ENCODE data around the gene QTRT2.

Gene QTRT2

DNA sequence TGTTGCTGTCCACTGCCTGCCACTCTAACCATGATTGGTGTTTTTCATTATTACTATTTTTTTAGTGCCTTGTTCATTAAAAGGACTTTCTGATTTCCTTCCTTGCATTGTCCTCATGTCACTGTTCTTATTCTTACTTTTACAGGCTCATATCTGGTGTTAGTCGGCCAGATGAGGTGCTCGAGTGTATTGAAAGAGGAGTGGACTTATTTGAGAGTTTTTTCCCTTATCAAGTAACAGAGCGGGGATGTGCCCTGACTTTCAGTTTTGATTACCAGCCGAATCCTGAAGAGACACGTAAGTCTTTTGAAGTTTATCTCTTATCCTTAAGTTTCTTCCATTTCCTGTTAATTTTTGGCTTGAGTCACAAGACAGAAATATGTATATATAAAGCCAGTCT lies 23.2 kb downstream of the QTRT2 start:
- no peak for DNase-seq

DNA sequence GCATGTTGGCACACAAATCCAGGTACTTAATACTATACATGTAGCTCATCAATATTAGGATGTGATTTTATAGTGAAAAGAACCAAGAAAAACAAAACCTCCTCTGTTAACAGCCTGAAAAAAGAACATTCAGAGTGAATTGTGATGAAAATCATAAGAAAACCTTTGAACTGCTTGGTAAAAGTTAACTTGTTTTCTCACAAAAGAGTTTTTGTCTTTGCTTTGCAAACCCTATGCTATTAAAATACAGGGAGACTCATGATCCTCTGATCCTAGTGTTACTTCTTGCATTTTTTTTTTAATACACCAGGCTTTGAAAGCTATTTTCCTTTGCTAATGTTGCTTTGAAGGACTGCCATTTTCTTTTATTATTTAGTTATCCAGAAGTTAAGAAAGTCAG lies 23.7 kb downstream of the QTRT2 start:
- no peak for DNase-seq

DNA sequence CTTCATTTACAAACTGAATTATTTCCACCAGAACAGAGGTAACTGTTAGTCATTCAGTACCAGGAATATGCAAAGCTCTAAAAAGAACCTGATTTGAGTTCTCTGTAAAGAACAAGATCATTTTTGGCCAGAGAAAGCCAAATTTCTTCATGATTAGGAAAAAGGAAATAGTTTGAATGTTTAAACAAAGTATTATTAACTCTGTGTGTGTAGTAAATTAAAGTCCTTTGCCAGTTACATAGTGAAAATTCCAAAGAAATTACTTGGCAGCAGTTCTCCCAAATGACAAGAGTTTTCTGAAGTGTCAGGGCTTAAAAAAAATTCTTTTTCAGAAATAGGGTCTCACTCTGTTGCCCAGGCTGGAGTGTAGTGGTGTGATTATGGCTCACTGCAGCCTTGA lies 24.5 kb downstream of the QTRT2 start:
- no peak for DNase-seq

DNA sequence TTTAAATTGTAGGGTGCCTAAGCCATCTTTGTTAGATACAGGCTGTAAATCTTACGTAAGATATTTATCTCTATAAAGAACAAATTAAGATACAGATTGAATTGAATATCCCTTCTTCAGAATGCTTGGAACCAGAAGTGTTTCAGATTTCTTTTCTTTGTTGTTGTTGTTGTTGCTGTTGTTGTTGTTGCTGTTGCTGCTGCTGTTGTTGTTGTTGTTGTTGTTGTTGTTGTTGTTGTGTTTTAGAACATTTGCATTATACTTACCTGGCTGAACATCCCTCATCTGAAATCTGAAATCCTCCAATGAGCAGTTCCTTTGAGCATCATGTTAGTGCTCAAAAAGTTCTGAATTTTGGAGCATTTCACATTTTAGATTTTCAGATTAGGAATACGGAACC lies 26.6 kb downstream of the QTRT2 start:
- no peak for DNase-seq

DNA sequence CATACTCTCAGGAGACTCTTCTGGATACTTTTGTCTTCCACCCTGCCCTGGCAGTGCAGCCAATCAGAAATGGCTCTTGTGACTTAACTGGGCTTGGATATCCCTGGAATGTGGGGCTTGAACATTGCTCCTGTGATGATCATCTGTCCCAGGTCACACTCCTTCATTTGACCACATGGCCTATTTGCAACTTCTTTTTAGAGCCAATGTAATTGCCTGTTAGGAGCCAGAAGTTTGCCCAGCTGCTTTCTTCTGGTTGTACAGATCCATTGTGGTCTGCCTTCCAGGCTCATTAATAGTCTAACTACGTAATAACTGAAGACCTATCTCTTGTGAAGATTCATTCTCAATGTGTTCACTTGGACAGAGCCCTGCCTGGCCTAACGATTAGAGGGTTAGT lies 29.8 kb downstream of the QTRT2 start:
- DNase-seq, result no peak

DNA sequence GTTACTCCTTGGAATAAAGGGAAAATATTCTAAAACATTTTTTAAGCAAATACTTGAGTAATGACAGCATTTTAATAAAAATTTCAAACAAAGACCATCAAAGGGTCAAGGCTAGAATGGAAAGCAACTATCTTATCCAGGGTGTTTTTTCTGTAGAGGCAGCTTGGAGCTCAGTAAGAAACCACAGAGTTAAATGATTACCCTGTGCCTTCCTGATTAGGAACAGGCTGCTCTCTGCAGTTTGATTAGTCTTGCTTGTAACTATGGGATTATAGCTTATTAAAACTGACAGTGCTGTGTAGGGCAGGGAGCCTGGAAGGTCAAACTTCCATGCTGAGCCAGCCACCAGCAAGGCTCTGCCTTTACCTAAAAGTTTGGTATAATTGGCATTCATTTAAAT lies 33.1 kb downstream of the QTRT2 start:
- DNase-seq, result no peak

DNA sequence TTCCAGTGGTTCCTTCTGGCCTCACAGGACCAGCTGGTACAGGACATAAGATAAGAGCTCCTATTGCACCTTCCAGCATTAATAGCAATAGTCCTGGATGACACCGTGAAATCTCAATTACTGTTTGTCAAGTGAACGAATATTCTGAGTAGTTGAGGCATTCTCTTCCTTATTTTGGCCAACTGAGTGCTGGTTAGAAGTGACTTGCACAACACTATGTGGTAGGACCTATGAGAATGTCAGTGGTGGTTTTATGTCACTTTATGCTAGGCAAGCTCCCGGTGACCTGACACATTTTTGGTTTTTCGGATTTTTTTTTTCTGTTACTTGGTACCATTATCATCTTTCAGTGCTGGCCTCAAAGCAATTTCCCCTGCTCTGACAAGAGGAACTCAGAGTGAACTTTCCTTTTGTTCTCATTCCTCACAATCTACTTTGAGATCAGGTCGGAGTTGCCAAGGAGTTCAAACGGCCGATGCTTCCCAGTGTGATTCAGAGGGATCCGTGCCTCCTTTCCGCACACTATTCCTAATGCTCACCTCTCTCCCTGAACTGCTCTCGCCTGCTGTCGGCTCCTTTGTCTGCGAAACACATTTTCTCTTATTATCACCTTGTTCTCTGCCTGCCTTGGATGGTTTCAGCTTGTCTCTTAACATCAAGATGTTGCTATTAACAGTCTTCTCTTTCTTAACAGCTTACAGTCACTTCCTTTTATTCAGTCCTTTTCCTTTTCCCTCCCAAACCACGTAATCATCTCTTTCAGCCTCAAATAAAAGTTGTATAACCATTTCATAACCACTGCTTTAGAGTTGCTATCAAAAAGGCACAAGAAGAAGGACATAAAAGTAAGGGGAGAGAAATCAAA lies 35.8 kb downstream of the QTRT2 start:
- DNase-seq, result no peak

DNA sequence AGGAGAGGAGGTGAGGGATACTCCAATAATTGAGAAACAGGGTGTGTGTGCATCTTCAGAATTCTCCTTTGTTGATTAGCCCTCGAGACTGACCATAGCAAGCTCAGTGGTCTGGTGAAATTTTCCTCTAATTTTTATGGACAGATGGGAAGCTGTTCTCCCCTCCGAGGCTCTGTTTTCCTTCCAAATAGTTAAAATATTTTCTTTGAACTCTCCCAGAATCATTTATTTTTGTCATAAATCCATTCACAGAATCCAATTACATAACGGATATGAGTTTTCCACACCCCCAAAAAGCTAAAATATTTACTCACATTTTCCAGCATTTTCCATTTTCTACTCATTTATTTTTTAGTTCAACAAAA lies 36.5 kb downstream of the QTRT2 start:
- no peak for DNase-seq

DNA sequence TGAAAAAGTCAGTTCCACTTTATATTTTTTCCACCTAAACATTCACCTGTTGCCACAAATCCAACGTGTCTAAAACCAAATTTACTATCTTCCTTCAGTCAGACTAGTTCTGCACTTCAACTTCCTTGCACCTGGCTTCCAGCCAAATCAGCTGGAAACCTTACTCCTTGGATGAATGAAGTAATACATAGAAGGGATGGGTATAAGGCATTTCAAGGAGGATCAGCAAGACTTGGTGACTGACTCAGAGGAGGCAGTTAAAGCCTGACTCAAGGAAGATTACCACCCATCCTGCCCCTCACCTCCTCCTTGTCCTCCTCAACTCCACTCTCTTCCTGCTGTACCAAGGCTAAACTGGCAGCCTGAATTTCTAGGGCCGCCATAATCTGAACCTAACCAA lies 37.1 kb downstream of the QTRT2 start:
- DNase-seq, result no peak

DNA sequence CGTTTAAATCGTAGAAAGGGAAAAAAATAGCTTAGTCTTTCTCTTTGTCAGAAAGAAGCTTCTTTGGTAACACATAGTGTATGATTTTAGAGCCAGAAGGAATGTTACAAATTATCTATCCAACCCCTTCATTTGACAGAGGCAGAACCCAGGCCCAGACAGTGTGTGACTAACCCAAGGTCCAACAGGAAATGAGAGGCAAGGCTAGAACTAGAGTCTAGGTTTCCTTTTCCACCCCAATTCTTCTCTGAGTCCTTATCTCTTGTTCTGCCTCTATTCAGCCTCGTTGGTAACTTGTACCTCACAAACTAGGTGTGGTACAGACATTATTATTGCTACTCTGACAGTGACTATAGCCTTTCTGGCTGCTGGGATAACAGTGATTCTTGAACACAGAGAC lies 39.3 kb downstream of the QTRT2 start:
- DNase-seq, result no peak

DNA sequence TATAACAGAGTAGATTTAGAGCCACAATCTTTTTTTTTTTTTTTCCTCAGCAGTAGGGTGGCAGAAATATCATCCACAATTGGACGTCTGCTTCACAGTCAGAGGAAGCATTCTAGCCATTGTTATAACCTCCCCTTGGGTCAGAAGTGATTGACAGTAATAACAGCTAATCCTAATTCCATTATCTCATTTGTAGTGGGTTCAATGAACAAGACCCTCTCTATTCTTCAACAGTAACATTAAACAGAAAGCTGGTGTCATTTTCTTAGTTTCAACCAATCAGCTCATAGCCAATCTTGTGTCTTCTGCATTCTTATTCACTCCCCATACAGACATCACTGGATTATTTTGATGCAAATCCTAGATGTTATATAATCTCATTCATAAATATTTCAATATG lies 44.6 kb downstream of the QTRT2 start:
- no peak for DNase-seq

DNA sequence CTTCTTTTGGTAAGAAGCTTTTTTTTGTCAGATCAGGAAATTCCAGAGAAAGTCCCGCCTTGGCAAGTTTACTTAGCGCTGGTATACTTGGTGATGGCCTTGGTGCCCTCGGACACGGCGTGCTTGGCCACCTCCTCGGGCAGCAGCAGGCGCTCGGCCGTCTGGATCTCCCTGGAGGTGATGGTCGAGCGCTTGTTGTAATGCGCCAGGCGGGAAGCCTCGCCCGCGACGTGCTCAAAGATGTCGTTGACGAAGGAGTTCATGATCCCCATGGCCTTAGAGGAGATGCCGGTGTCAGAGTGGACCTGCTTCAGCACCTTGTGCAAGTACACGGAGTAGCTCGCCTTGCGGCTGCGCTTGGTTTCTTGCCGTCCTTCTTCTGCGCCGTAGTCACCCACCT lies 46.6 kb downstream of the QTRT2 start:
- no peak for DNase-seq

DNA sequence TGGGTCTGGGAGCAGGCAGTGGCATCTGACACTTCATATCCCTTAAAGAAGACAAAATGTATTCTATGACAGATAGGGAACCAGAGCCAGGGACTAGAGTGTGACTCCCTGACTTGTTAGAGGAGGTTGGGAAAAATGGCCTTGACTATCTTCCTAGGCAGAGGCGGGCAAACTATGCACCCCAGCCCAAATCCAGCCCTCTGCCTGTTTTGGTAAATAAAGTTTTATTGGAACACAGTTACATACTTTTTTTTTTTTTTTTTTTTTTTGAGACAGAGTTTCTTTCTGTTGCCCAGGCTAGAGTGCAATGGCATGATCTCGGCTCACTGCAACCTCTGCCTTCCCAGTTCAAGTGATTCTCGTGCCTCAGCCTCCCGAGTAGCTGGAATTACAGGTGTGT lies 47.3 kb downstream of the QTRT2 start:
- no peak for DNase-seq

DNA sequence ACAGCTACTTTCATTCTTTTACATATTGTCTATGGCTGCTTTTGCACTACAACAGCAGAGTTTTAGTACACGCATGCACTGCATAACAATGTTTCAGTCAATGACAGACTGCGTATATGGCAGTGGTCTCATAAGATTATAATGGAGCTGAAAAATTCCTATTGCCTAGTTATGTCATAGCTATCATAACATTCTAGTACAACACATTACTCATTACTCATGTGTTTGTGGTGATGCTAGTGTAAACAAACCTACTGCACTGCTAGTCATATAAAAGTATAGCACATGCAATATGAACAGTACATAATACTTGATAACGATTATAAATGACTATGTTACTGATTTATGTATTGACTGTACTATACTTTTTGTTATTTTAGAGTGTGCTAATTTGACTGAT lies 47.9 kb downstream of the QTRT2 start:
- DNase-seq, result no peak

DNA sequence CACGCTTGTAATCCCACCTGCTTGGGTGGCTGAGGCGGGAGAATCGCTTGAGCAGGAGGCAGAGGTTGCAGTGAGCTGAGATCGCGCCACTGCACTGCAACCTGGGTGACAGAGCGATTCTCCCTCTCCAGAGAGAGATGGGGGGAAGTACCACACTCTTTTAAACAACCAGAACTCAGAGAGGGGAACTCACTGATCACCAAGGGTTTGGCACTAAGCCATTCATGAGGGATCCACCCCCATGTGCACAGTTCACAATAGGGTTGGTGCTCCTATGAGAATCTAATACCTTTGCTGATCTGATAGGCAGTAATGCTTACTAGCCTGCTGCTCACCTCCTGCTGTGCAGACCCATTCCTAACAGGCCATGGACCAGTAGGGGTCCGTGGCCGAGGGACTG lies 51.6 kb downstream of the QTRT2 start:
- no peak for DNase-seq

DNA sequence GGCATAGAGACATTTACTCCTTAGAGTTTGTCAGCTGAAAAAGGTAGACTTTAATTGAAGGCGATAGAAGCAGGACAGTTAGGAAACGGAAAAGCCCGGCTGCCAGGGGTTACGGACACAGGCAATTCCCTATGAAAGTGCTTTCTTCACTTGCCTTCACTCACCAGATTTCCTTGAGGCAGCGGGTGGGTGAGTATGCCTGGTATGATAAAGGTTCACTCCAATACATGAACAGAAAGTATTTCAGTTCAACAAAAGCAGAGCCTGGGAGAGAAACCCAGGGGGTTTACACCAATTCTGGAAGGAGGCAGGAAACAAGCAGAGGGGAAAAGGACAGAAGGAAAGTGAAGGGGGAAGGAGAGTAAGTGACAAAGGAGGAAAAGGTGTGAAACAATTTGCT lies 53.9 kb downstream of the QTRT2 start:
- DNase-seq, result no peak

DNA sequence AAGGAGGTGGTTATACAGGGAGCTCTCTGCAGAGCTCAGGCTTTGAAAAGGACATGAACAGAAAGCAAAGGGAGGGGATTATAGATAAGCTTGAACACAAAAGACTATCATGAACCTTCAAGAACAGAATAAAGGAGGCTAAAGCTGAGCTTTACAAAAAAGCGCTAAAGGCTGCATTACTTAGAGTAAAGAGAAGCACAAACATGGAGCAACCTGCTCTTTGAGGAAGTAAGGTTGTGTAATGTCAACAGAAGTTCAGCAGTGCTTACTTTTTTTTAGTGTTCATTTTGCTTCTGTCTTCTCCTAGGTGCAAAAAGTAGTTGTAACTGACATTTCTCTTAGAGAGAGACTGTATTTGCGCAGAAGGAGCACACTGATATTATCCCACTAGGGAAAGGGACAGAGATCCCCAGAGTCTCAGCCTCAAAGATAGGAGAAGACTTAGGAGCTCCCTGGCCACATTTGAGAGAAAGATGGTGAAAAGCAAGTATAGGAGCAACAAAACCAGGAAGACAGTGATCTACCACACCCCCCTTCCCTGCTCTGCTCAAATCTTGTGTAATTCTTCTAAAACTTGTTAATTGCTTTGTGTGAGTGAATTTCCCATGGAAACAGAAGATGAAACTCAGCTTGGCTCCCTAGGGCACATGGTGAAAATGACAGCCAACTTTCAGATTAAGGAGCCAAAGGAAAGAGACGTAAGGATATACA lies 54.7 kb downstream of the QTRT2 start:
- DNase-seq, result no peak

DNA sequence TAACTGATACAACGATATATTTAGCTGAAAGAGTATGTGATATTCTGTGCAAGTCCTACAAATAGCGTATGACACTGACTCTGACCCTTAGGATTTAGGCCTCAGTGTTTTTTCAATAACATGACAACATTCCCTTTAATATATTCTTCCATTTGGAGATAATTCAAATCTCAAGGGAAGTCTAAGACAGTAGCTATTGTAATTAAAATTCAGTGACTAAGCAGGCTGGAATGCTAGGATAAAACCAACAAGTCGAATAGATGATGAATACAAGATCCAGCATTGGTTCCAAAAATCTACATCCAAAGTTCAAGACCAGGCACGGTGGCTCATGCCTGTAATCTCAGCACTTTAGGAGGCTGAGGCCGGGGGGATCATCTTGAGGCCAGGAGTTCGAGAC lies 56.2 kb downstream of the QTRT2 start:
- DNase-seq, result no peak

DNA sequence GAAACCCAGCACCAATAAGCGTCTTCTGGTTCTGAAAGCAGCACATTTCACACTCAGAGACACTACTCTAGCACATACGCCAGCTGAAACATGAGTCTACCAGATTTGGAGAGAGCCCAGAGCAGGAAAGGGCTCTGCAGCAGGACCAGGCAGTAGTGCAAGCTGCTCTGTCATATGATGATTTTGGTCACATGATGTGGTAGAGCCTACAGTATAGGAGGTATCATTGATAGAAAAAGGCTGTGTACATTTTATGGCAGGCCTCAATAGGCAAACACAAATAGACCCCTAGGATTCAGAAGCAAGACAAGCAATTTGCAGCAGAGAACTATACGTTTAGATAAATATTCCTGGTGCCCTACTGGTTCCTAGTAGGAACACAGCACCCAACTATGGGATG lies 58.2 kb downstream of the QTRT2 start:
- no peak for DNase-seq

DNA sequence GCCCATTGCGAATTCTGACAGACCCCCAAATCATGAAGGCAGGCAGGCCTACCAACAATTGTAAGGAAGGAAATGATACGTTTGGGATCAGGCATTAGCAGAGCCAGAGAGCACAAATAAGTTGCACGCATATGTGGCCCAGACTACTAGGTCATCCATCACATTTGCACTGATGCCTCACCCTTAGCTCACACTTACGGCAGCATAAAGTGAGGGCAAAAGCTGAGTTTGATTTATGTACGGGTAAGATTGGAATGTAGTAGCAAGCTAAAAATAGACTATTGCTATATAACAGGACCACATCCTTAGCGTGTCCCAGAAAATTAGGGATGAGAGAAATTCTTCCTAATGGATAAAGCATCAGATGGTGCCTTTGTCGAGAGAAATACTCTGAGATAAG lies 58.6 kb downstream of the QTRT2 start:
- DNase-seq, result no peak

DNA sequence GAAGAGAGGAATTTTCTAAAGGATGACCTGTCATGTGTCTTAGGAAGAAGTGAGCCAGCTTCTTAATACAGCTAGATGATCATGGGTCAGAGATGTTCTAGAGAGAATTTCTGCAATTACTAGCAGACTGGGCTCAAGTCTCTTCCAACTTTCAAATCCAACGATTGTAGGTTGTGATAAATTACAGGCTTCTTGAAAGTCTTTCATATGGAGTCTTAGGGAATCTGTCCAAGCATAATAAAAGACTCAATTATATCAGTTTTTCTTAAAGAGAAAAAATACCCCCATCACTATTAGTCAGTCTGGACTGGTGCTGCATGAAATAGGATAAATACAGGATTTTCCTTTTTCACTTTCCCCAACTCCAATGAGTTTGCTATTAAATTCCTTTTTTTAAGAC lies 63.2 kb downstream of the QTRT2 start:
- DNase-seq, result no peak

DNA sequence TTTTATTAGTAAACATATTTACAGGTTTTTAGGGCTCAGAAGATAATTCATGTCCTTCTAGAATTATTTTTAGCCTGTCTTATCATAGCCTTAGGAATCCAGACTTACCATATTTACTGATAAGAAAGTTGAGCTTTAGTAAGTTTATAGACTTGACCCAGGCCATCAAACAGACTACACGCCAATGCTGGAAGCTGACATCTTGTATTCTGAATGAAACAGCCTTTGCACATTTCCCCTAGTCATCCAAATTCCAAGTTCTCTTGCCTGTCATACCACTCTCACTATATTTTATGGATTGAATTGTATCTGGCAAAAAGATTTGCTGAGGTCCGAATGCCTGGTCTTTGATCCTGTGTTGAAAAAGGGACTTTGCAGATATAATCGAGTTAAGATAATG lies 63.7 kb downstream of the QTRT2 start:
- DNase-seq, result no peak

DNA sequence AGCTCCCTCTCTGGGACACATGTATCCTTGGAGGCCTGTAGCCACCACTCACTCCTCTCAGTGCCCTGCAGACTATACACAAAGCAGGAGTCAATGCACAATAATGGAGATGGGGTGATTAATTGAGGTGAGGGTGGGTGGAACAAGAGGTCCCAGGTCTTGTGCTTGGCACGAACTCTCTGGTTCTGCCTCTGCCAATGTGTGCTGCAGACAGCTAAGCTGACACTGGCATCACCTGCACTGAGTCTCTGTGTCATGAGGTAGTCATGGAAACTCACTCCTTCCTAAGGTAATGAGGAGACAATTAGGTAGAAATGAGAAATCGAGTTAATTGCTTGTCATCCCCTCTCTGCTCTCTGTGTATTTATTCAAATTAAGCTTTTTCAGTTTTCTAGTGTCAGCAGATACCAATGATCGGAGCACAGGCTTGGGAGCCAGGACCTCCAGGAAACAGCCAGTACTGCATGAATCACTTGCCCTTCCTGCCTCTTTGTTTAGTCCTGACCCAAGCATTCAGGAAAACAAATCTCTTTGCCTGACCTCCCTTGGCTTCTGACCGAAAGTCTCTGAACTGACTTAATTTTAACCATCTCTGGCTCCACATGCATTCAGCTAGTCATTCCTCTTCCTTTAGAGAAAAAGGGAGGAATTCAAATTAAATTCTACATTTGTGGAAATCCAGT lies 65.6 kb downstream of the QTRT2 start:
- peak; percentile 84 for DNase-seq

DNA sequence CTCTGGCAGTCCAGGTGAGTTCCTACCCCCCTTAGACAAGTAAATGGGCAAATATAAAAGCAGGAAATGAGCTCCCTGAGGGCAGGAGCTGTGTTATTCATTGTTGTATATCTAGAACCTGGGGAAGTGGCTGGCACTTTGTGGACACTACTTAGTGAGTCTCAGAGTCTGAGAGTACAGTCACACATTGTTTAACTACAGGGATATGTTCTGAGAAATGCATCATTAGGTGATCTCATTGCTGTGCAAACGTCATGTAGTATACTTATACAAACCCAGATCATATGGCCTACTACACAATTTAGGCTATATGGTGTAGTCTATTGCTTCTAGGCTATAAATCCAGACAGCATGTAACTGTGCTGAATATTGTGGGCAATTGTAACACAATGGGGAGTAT lies 69.9 kb downstream of the QTRT2 start:
- DNase-seq, result no peak
